ENCODE results near the gene PDSS1. TPM values are rescaled to one million over a fixed set of nuclear protein-coding genes. Genes with fewer than 3 reads are reported as not detected.

The PDSS1 gene
- total RNA-seq, 1 donor from 2014 or later = 22.3 TPM

Small RNA genes lying within 50 kb of the gene (small RNA-seq; reads per million reads assigned to genes)
- gene RF00191 = not detected
- gene RNU6-946P = not detected

Other genes starting within 250 kb of the PDSS1 start
- 65.7 TPM for gene ABI1, start 163.3 kb downstream of the PDSS1 start, total RNA-seq